Rectal smooth muscle tissue (tissue), 1 donor: ENCODE results near the gene IQSEC3.
"Not testable (repeated sequence)": the region's sequence is repeated elsewhere in the genome, so short reads cannot be mapped to it uniquely, and the experiment has no call there.

Experiments
- H3K27ac ChIP-seq: one replicate; pipeline ENCODE4 v1.7.0; 2013; ENCODE audit warnings: low read depth, low read length, inconsistent platforms
- H3K27me3 ChIP-seq: one replicate; pipeline ENCODE4 v1.7.0; 2013; ENCODE audit warnings: low read length; ENCODE audit not compliant: control insufficient read depth, insufficient read depth
- H3K36me3 ChIP-seq: one replicate; pipeline ENCODE4 v1.7.0; 2013; ENCODE audit warnings: low read length; ENCODE audit not compliant: control insufficient read depth, insufficient read depth
- H3K4me1 ChIP-seq: one replicate; pipeline ENCODE4 v1.7.0; 2013; ENCODE audit warnings: low read length; ENCODE audit not compliant: control insufficient read depth, insufficient read depth
- H3K4me3 ChIP-seq: one replicate; pipeline ENCODE4 v1.7.0; 2013; ENCODE audit warnings: low read length
- H3K9ac ChIP-seq: one replicate; pipeline ENCODE4 v1.7.0; 2013; ENCODE audit warnings: low read length

IQSEC3 gene

GRCh38 chr12:211639-212414, 145.3 kb downstream of the IQSEC3 start:
- Histone ChIP-seq H3K36me3 (no peaks in the 10 kb centered on the region), H3K9ac (no peak overlapping the region), H3K4me1 (no peaks in the 10 kb centered on the region), H3K27ac (no peak overlapping the region), H3K27me3 (peaks cover 4% of the 10 kb centered on the region), H3K4me3 (no peak overlapping the region)

GRCh38 chr12:212415-212714, 145.8 kb downstream of the IQSEC3 start:
- Histone ChIP-seq H3K27me3 (peaks cover 4% of the 10 kb centered on the region), H3K9ac (no peak overlapping the region), H3K27ac (no peak overlapping the region), H3K4me1 (no peaks in the 10 kb centered on the region), H3K4me3 (no peak overlapping the region), H3K36me3 (no peaks in the 10 kb centered on the region)

GRCh38 chr12:212715-213526, 146.4 kb downstream of the IQSEC3 start:
- Histone ChIP-seq H3K27ac (no peak overlapping the region), H3K36me3 (no peaks in the 10 kb centered on the region), H3K9ac (no peak overlapping the region), H3K4me3 (no peak overlapping the region), H3K4me1 (no peaks in the 10 kb centered on the region), H3K27me3 (peaks cover 4% of the 10 kb centered on the region)

- Histone ChIP-seq H3K4me3 (no peak overlapping the region), H3K27me3 (peaks cover 4% of the 10 kb centered on the region), H3K4me1 (no peaks in the 10 kb centered on the region), H3K36me3 (no peaks in the 10 kb centered on the region), H3K27ac (no peak overlapping the region), H3K9ac (no peak overlapping the region)
Measured at GRCh38 chr12:213527-213932, 147.0 kb downstream of the IQSEC3 start.

- Histone ChIP-seq H3K36me3 (no peaks in the 10 kb centered on the region), H3K27ac (no peak within 1 kb of the TSS), H3K27me3 (peaks cover 3% of the 10 kb centered on the region), H3K4me1 (no peaks in the 10 kb centered on the region), H3K4me3 (no peak within 1 kb of the TSS), H3K9ac (no peak within 1 kb of the TSS)
Measured at GRCh38 chr12:214003-214741, 147.6 kb downstream of the IQSEC3 start, which contains the start of gene SLC6A12. SLC6A12 (minus strand) TSS chr12:214157; CDS start chr12:209986, 4,171 bp downstream.

- no peak overlapping the region for H3K9ac ChIP-seq
- no peak overlapping the region for H3K27ac ChIP-seq
- H3K36me3 ChIP-seq = no peaks in the 10 kb centered on the region
- H3K4me3 ChIP-seq = no peak overlapping the region
- no peaks in the 10 kb centered on the region for H3K4me1 ChIP-seq
- H3K27me3 ChIP-seq = peaks cover 2% of the 10 kb centered on the region
Measured at GRCh38 chr12:215116-215515, 148.5 kb downstream of the IQSEC3 start.

- H3K36me3 ChIP-seq, H3K27me3 ChIP-seq, H3K27ac ChIP-seq, H3K4me3 ChIP-seq, H3K9ac ChIP-seq, H3K4me1 ChIP-seq: not testable (repeated sequence)
Measured at GRCh38 chr12:217029-217428, 150.5 kb downstream of the IQSEC3 start.

GRCh38 chr12:218221-218620, 151.7 kb downstream of the IQSEC3 start:
- Histone ChIP-seq H3K27ac (no peak overlapping the region), H3K36me3 (no peaks in the 10 kb centered on the region), H3K4me3 (no peak overlapping the region), H3K9ac (no peak overlapping the region), H3K4me1 (no peaks in the 10 kb centered on the region), H3K27me3 (peaks cover 2% of the 10 kb centered on the region)

- Histone ChIP-seq H3K27me3 (peaks cover 2% of the 10 kb centered on the region), H3K4me1 (no peaks in the 10 kb centered on the region), H3K4me3 (no peak overlapping the region), H3K9ac (no peak overlapping the region), H3K27ac (no peak overlapping the region), H3K36me3 (no peaks in the 10 kb centered on the region)
Measured at GRCh38 chr12:218728-219590, 152.4 kb downstream of the IQSEC3 start.

- no peak overlapping the region for H3K27ac ChIP-seq
Measured at GRCh38 chr12:219891-220352, 153.4 kb downstream of the IQSEC3 start.

GRCh38 chr12:220491-220890, 153.9 kb downstream of the IQSEC3 start:
- no peak overlapping the region for H3K9ac ChIP-seq
- no peak overlapping the region for H3K4me3 ChIP-seq
- H3K27ac ChIP-seq = no peak overlapping the region
- no peaks in the 10 kb centered on the region for H3K36me3 ChIP-seq
- no peaks in the 10 kb centered on the region for H3K27me3 ChIP-seq
- H3K4me1 ChIP-seq = no peaks in the 10 kb centered on the region

More at GRCh38 chr12:219891-220352, 153.4 kb downstream of the IQSEC3 start:
- H3K27me3 ChIP-seq = no peaks in the 10 kb centered on the region
- H3K4me1 ChIP-seq = no peaks in the 10 kb centered on the region
- H3K36me3 ChIP-seq = no peaks in the 10 kb centered on the region
- no peak overlapping the region for H3K4me3 ChIP-seq
- no peak overlapping the region for H3K9ac ChIP-seq
